Spleen (tissue), 7 donors: ENCODE measurements around the gene ZFP90.

ENCODE experiments used
- POLR2A ChIP-seq, 3 donors: fragments of 450-650 bp; IDR thresholded peaks; one replicate each; pipeline ENCODE4 v1.5.1; 2017; ENCODE audit warnings: antibody characterized with exemption in 3 of 3, mild to moderate bottlenecking in 1 of 3
- POLR2AphosphoS5 ChIP-seq, 3 donors: sonication (generic); formaldehyde crosslinking; IDR thresholded peaks; one replicate each; pipeline ENCODE4 v1.5.1; 2017; ENCODE audit warnings: antibody characterized with exemption in 3 of 3
- TF ChIP-seq, protein P1 (sequence below), 11 experiments: fragments of 200-600 bp in 7 of 11; fragments of 450-650 bp in 4 of 11; sonication (generic) in 4 of 11; IDR thresholded peaks in 8 of 11; conservative IDR thresholded peaks in 3 of 11; 1 replicate in 7 of 11; 2 replicates in 4 of 11; pipeline versions ENCODE4 v1.4.0 to v1.8.0; 2016 to 2021; ENCODE audit warnings: antibody characterized with exemption in 11 of 11, inconsistent platforms in 4 of 11, mild to moderate bottlenecking in 1 of 11
- donor health status: DM: no; HTN: no; CAD: no; lungs with moderate emphysema.
- donor health status: DM: no; HTN: no; CAD: no.
- donor health status: DM: no; HTN: no; CAD: no.

DNA sequence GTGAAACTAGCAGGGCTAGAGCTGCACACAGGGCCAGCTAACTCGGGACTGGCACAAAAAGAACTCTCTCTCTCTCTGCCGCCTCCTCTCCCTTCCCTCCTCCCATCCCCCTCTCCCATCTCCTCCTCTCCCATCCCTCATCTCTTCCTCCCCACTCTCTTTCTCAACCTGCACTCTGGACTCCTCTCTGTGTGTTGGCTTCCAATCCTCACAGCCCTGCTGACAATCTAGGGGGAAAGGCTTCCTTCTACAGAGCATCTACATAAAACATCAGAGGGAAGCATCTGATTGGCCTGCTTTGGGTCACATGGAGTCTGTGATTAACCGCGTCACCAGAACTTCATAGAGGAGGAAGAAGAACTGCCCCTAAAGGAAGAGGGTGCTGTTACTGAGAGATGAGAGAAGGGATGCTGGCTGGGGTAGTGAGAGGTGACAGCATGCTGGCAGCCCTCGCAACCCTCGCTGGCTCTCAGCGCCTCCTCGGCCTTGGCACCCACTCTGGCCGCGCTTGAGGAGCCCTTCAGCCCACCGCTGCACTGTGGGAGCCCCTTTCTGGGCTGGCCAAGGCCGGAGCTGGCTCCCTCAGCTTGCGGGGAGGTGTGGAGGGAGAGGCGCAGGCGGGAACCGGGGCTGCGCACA, 12.8 kb upstream of the ZFP90 start:
- TF ChIP-seq, protein P1, sequence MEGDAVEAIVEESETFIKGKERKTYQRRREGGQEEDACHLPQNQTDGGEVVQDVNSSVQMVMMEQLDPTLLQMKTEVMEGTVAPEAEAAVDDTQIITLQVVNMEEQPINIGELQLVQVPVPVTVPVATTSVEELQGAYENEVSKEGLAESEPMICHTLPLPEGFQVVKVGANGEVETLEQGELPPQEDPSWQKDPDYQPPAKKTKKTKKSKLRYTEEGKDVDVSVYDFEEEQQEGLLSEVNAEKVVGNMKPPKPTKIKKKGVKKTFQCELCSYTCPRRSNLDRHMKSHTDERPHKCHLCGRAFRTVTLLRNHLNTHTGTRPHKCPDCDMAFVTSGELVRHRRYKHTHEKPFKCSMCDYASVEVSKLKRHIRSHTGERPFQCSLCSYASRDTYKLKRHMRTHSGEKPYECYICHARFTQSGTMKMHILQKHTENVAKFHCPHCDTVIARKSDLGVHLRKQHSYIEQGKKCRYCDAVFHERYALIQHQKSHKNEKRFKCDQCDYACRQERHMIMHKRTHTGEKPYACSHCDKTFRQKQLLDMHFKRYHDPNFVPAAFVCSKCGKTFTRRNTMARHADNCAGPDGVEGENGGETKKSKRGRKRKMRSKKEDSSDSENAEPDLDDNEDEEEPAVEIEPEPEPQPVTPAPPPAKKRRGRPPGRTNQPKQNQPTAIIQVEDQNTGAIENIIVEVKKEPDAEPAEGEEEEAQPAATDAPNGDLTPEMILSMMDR (IDR thresholded peaks at IDR 0.05 in 8 of 11, conservative IDR thresholded peaks at IDR 0.05 in 3 of 11) = no peak
- TF ChIP-seq POLR2A (IDR thresholded peaks at IDR 0.05) (no peak), POLR2AphosphoS5 (IDR thresholded peaks at IDR 0.05) (no peak)
